OCI-LY1 (cell line): ENCODE measurements around the gene USF2.

ENCODE experiments used
- H2AFZ ChIP-seq: fragments of 200-600 bp; sonication (generic), shearing (Covaris generic); 2 replicates; pipeline ENCODE4 v1.6.0; 2014; ENCODE audit warnings: antibody characterized with exemption, mild to moderate bottlenecking, low read length
- H3F3A ChIP-seq: fragments of 200-600 bp; sonication (generic), shearing (Covaris generic); 2 replicates; pipeline ENCODE4 v1.6.0; 2014; ENCODE audit warnings: mild to moderate bottlenecking, antibody characterized with exemption, low read length, moderate library complexity; ENCODE audit not compliant: insufficient read depth
- H3K27ac ChIP-seq: fragments of 200-600 bp; sonication (generic); 2 replicates; pipeline ENCODE4 v1.5.1; 2014; ENCODE audit warnings: low read length, mixed run types, mild to moderate bottlenecking, low read depth; ENCODE audit not compliant: poor library complexity, severe bottlenecking
- H3K27me3 ChIP-seq: fragments of 200-600 bp; sonication (generic); 2 replicates; pipeline ENCODE4 v1.6.0; 2014; ENCODE audit warnings: antibody characterized with exemption, mild to moderate bottlenecking, low read length, moderate library complexity; ENCODE audit not compliant: insufficient read depth
- H3K36me3 ChIP-seq: fragments of 200-600 bp; sonication (generic); 2 replicates; pipeline ENCODE4 v1.6.1; 2014; ENCODE audit warnings: mild to moderate bottlenecking, antibody characterized with exemption, low read length, moderate library complexity, mixed read lengths; ENCODE audit not compliant: insufficient read depth
- H3K4me1 ChIP-seq: fragments of 200-600 bp; sonication (generic); 2 replicates; pipeline ENCODE4 v1.5.1; 2014; ENCODE audit warnings: mild to moderate bottlenecking, low read length, moderate library complexity; ENCODE audit not compliant: insufficient read depth, severe bottlenecking
- H3K4me2 ChIP-seq: fragments of 200-600 bp; sonication (generic), shearing (Covaris generic); 2 replicates; pipeline ENCODE4 v1.6.1; 2014; ENCODE audit warnings: low read length
- H3K4me3 ChIP-seq: fragments of 200-600 bp; sonication (generic); 2 replicates; pipeline ENCODE4 v1.5.1; 2014; ENCODE audit warnings: low read length, low read depth, mild to moderate bottlenecking, mixed read lengths; ENCODE audit not compliant: poor library complexity, severe bottlenecking
- H3K79me2 ChIP-seq: fragments of 200-600 bp; shearing (Covaris generic); 2 replicates; pipeline ENCODE4 v1.6.1; 2016; ENCODE audit warnings: mixed run types, low read length, mixed read lengths; ENCODE audit not compliant: insufficient read depth
- H3K9ac ChIP-seq: fragments of 200-600 bp; sonication (generic), shearing (Covaris generic); 2 replicates; pipeline ENCODE4 v1.6.1; 2014; ENCODE audit warnings: mild to moderate bottlenecking, low read length, mixed read lengths
- H3K9me2 ChIP-seq: fragments of 200-600 bp; sonication (generic), shearing (Covaris generic); 2 replicates; pipeline ENCODE4 v1.6.1; 2014; ENCODE audit warnings: low read depth, mild to moderate bottlenecking, low read length, mixed read lengths
- H3K9me3 ChIP-seq: fragments of 200-600 bp; shearing (Covaris generic); 2 replicates; pipeline ENCODE4 v1.6.1; 2014; ENCODE audit warnings: low read length, mixed read lengths
- H4K20me1 ChIP-seq: fragments of 200-600 bp; sonication (generic), shearing (Covaris generic); 2 replicates; pipeline ENCODE4 v1.6.0; 2016; ENCODE audit warnings: mild to moderate bottlenecking, low read length; ENCODE audit not compliant: insufficient read depth
- EZH2 ChIP-seq: fragments of 200-600 bp; sonication (generic), shearing (Covaris generic); IDR thresholded peaks from 2 replicates; pipeline ENCODE4 v1.8.0; 2017; ENCODE audit warnings: borderline replicate concordance, mixed run types, mild to moderate bottlenecking, antibody characterized with exemption, low read length, moderate library complexity, mixed read lengths
- TF ChIP-seq, protein P1 (sequence below): fragments of 200-600 bp; sonication (generic), shearing (Covaris generic); IDR thresholded peaks from 2 replicates; pipeline ENCODE4 v1.5.1; 2017; ENCODE audit warnings: mild to moderate bottlenecking, antibody characterized with exemption, low read length, moderate library complexity, mixed read lengths

USF2 gene

DNA sequence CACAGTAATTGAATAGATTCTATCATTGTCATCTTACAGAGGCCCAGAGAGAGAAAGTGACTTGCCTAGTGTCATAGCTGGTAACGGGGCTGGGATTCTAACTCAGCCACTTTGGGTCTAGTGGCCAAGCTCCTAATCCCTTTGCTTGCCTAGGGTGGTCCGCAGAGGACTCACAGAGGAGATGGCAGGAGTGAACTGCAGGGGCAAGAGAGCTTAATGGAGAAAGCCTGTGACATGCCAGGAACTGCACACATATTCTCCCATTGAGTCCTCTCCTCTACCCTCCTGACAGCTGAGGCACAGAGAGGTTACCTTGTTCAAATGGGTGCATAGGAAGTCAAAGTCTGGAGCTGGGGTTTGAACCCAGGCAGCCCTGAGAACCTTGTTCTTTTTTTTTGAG, 17.3 kb upstream of the USF2 start:
- peaks cover 21% of the 10 kb centered on the region for H3K4me1 ChIP-seq
- H3K4me3 ChIP-seq, result no peak overlapping the region
- no peaks in the 10 kb centered on the region for H3K27me3 ChIP-seq
- H2AFZ ChIP-seq, result no peak overlapping the region
- H3F3A ChIP-seq, result peaks cover 7% of the 10 kb centered on the region; the same call in 1 of the 2 replicates
- H3K4me2 ChIP-seq, result no peak overlapping the region
- no peak overlapping the region for H3K9ac ChIP-seq
- H3K9me3 ChIP-seq, result no peaks in the 10 kb centered on the region
- TF ChIP-seq, protein P1, sequence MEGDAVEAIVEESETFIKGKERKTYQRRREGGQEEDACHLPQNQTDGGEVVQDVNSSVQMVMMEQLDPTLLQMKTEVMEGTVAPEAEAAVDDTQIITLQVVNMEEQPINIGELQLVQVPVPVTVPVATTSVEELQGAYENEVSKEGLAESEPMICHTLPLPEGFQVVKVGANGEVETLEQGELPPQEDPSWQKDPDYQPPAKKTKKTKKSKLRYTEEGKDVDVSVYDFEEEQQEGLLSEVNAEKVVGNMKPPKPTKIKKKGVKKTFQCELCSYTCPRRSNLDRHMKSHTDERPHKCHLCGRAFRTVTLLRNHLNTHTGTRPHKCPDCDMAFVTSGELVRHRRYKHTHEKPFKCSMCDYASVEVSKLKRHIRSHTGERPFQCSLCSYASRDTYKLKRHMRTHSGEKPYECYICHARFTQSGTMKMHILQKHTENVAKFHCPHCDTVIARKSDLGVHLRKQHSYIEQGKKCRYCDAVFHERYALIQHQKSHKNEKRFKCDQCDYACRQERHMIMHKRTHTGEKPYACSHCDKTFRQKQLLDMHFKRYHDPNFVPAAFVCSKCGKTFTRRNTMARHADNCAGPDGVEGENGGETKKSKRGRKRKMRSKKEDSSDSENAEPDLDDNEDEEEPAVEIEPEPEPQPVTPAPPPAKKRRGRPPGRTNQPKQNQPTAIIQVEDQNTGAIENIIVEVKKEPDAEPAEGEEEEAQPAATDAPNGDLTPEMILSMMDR, result no peak
- no peak for TF ChIP-seq EZH2
- H3K36me3 ChIP-seq, result peaks cover 46% of the 10 kb centered on the region
- no peaks in the 10 kb centered on the region for H4K20me1 ChIP-seq
- no peaks in the 10 kb centered on the region for H3K9me2 ChIP-seq
- H3K27ac ChIP-seq, result no peak overlapping the region
- H3K79me2 ChIP-seq, result peaks cover 10% of the 10 kb centered on the region; the same call in 1 of the 2 replicates

DNA sequence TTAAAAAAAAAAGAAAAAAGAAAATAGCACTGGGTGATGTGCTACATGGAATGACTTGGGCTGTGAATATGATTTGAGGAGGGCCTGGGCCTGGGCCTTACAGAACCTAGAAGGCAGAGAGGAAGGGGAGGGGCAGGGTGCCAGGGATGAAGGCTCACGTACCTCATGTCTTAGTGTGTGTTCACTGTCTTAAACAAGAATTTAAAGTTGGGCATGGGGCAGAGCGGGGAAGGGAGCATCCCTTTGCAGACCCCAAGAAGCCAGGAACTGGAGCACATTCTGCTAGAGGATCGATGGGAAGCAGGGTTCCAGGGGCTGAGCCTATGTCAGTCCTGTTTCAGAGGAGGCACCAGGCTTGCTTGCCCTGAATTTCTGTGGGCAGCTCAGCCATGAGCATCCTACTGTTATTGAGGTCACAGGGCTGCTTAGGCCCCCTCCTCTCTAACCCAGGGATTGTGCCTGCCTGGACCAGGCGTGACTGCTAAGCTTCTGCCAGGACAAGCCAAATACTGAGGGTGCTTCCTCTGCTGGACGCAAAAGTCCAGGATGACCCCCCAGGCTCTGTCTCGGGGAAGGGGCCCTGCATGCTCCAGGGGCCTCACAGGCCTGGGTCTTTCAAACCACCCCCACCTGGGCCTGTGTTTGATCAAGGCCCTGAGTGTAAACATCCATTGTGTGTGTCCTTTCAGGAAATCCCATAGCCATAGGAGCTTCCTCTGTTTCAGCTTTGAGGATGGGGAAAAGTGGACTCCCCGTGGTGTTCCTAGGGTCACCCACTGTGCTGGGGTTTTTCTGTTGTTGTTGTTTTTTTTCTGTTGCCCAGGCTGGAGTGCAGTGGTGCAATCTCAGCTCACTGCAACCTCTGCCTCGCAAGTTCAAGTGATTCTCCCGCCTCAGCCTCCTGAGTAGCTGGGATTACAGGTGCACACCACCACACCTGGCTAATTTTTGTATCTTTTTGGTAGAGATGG, 15.2 kb upstream of the USF2 start:
- H3K36me3 ChIP-seq, result peaks cover 62% of the 10 kb centered on the region
- no peaks in the 10 kb centered on the region for H3F3A ChIP-seq
- no peak overlapping the region for H2AFZ ChIP-seq
- no peak overlapping the region for H3K4me3 ChIP-seq
- no peaks in the 10 kb centered on the region for H3K27me3 ChIP-seq
- peaks cover 10% of the 10 kb centered on the region; the same call in 1 of the 2 replicates for H3K79me2 ChIP-seq
- no peak overlapping the region for H3K9ac ChIP-seq
- no peak overlapping the region for H3K4me2 ChIP-seq
- H3K27ac ChIP-seq, result no peak overlapping the region
- TF ChIP-seq, protein P1, result no peak
- no peak for TF ChIP-seq EZH2
- no peaks in the 10 kb centered on the region for H3K9me3 ChIP-seq
- no peaks in the 10 kb centered on the region for H3K9me2 ChIP-seq
- H4K20me1 ChIP-seq, result no peaks in the 10 kb centered on the region
- H3K4me1 ChIP-seq, result peaks cover 12% of the 10 kb centered on the region

DNA sequence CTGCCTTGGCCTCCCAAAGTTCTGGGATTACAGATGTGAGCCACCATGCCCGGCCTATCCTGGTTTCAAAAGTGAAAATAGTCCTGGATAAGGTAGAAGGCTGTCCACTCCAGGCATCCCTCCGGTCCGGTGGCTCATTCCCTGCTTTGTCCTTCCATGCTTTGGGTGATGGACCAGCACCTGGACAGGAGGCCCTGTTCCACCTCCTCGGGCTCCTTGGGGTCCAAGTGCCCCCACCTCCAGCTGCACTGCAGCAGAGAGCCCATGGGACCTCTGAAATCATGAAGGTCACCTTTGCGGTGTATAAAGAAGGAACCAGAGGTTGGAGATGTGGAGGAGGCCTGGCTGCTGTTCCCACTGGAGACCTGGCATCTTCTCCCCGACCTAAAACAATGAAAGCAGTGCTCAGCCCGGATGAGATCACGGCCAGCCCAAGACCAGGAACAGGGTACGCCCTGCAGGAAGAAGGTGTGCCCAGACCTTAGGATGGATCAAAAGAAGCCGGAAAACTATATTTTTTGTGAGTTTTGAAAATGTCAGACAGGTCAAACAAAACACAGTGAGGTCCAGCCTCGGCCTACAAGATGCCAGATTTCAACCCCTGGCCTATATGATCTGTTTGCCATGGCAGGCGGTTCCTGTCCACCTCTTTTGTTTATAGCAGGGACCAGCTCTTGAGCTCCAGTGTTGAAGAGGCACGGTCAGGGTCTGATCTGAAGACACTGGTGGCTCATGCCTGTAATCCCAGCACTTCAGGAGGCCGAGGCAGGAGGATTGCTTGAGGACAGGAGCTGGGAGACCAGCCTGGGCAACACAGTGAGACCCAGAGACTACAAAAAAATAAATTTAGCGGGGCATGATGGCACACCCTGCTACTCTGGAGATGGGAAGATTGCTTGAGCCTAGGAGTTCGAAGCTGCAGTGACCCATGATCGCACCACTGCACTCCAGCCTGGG, 14.1 kb upstream of the USF2 start:
- no peaks in the 10 kb centered on the region for H3K9me3 ChIP-seq
- no peak overlapping the region for H3K27ac ChIP-seq
- H3K4me2 ChIP-seq, result no peak overlapping the region
- no peaks in the 10 kb centered on the region for H3F3A ChIP-seq
- H3K36me3 ChIP-seq, result peaks cover 71% of the 10 kb centered on the region
- H3K27me3 ChIP-seq, result no peaks in the 10 kb centered on the region
- H3K9ac ChIP-seq, result no peak overlapping the region
- TF ChIP-seq, protein P1, result no peak
- TF ChIP-seq EZH2, result no peak
- H3K4me3 ChIP-seq, result no peak overlapping the region
- H3K9me2 ChIP-seq, result no peaks in the 10 kb centered on the region
- no peak overlapping the region for H2AFZ ChIP-seq
- H3K4me1 ChIP-seq, result peaks cover 8% of the 10 kb centered on the region
- H4K20me1 ChIP-seq, result no peaks in the 10 kb centered on the region
- H3K79me2 ChIP-seq, result peaks cover 3% of the 10 kb centered on the region; the same call in 1 of the 2 replicates
